PC-3 (cell line): ENCODE measurements around the gene PYROXD2. TPM values are rescaled to one million over a fixed set of nuclear protein-coding genes. Genes with fewer than 3 reads are reported as not detected.

ENCODE experiments used
- ATAC-seq: fragments of 200-7000 bp; cut with Tn5 transposase; 2 replicates; pipeline ENCODE4 v1.9.1; 2020; ENCODE audit warnings: mild to moderate bottlenecking, moderate library complexity
- BruUV-seq: library from RNA; stranded (reverse); fragments of 400-500 nt; replicated peaks from 2 replicates; lab custom pipeline; 2021; lab: Mats Ljungman, UMichigan
- CTCF ChIA-PET: fragments of 300-600 bp; sonication (Branson Sonifier 250); formaldehyde crosslinking; loops from one replicate; lab custom pipeline; 2022; ENCODE audit warnings: antibody characterized with exemption; lab: Charles Lee
- POLR2A ChIA-PET: fragments of 300-600 bp; sonication (Branson Sonifier 250); formaldehyde crosslinking; loops from one replicate; lab custom pipeline; 2022; ENCODE audit warnings: antibody characterized with exemption; ENCODE audit not compliant: unreplicated experiment; lab: Charles Lee
- DNase-seq: peaks from one replicate; pipeline ENCODE4 v3.0.0-alpha.2; 2015
- H2AFZ ChIP-seq: fragments of 300-600 bp; sonication (generic); 2 replicates; pipeline ENCODE4 v1.6.0; 2016; ENCODE audit warnings: antibody characterized with exemption, low read length
- H3F3A ChIP-seq: fragments of 300-600 bp; sonication (generic); one replicate; pipeline ENCODE4 v1.6.0; 2017; ENCODE audit warnings: antibody characterized with exemption, low read length, control low read depth, mild to moderate bottlenecking; ENCODE audit not compliant: unreplicated experiment
- H3K27ac ChIP-seq: fragments of 300-600 bp; sonication (generic); 2 replicates; pipeline ENCODE4 v1.5.1; 2016; ENCODE audit warnings: mild to moderate bottlenecking, low read length
- H3K27me3 ChIP-seq: fragments of 300-600 bp; sonication (generic); 2 replicates; pipeline ENCODE4 v1.6.1; 2016; ENCODE audit warnings: low read length, mixed read lengths
- H3K36me3 ChIP-seq: fragments of 300-600 bp; sonication (generic); 2 replicates; pipeline ENCODE4 v1.6.1; 2016; ENCODE audit warnings: low read depth, mixed run types, low read length, mixed read lengths
- H3K4me1 ChIP-seq: fragments of 300-600 bp; sonication (generic); 2 replicates; pipeline ENCODE4 v1.5.1; 2016; ENCODE audit warnings: low read length; ENCODE audit not compliant: insufficient read depth
- H3K4me2 ChIP-seq: fragments of 300-600 bp; sonication (generic); 2 replicates; pipeline ENCODE4 v1.6.0; 2016; ENCODE audit warnings: low read length
- H3K4me3 ChIP-seq: fragments of 300-600 bp; sonication (generic); 2 replicates; pipeline ENCODE4 v1.5.1; 2016; ENCODE audit warnings: mild to moderate bottlenecking, low read length, mixed read lengths
- H3K79me2 ChIP-seq: fragments of 300-600 bp; sonication (generic); 2 replicates; pipeline ENCODE4 v1.6.1; 2017; ENCODE audit warnings: low read length, mixed read lengths
- H3K9ac ChIP-seq: fragments of 300-600 bp; sonication (generic); 2 replicates; pipeline ENCODE4 v1.6.0; 2016; ENCODE audit warnings: mild to moderate bottlenecking, low read length
- H3K9me2 ChIP-seq: fragments of 300-600 bp; sonication (generic); replicated peaks from 2 replicates; pipeline ENCODE4 v1.6.1; 2016; ENCODE audit warnings: mixed run types, low read length, mixed read lengths
- H3K9me3 ChIP-seq: fragments of 300-600 bp; sonication (generic); 2 replicates; pipeline ENCODE4 v1.6.1; 2016; ENCODE audit warnings: low read length, mixed read lengths
- H4K20me1 ChIP-seq: fragments of 300-600 bp; sonication (generic); 2 replicates; pipeline ENCODE4 v1.6.1; 2016; ENCODE audit warnings: low read length, mixed read lengths
- EZH2 ChIP-seq: fragments of 300-600 bp; sonication (generic); IDR thresholded peaks from one replicate; pipeline ENCODE4 v1.6.1; 2017; ENCODE audit warnings: antibody characterized with exemption, mild to moderate bottlenecking, low read length; ENCODE audit not compliant: unreplicated experiment
- EZH2phosphoT487 ChIP-seq: fragments of 300-600 bp; sonication (generic); IDR thresholded peaks from 2 replicates; pipeline ENCODE4 v1.6.1; 2018; ENCODE audit warnings: mild to moderate bottlenecking, antibody characterized with exemption, low read length, borderline replicate concordance
- intact Hi-C: fragments of 100-400 bp; cut with micrococcal nuclease; formaldehyde crosslinking; loops from 2 replicates; pipeline ENCODE4 v1.9.0; 2023
- total RNA-seq: library from RNA; depleted of rRNA; stranded (reverse); fragments of >200 nt; gene quantifications from 2 replicates; pipeline ENCODE4 v1.2.3, GENCODE V29; 2014
- TF ChIP-seq, protein P1 (sequence below): fragments of 300-600 bp; sonication (generic); conservative IDR thresholded peaks from 2 replicates; pipeline ENCODE4 v1.5.1; 2017; ENCODE audit warnings: antibody characterized with exemption, low read depth, mild to moderate bottlenecking, low read length

Gene PYROXD2
- total RNA-seq, 1 experiment from 2014 or later: 3.1 TPM

DNA sequence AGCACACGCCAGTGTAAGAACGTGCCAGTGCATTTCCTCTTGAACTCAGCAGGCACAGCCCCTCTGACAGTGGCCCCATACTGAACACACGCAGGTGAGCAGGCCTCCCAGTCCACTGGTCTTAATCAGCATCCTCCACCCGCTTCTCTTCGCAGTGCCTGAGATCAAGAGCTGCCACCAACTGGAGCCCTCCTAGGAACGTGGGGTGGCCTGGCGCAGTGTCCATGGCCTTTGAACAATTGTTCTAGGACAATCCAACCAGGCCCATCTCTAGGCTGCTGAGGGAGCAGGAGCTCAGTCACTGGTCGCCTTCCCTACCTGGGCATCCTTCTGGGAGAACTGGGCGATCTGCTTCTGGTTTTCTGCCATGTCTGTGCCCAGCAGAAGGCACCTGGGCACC lies 15.2 kb downstream of the PYROXD2 start:
- Histone ChIP-seq H2AFZ (no peak overlapping the region), H3K36me3 (no peaks in the 10 kb centered on the region), H3K27ac (no peak overlapping the region), H3K27me3 (no peaks in the 10 kb centered on the region), H3K9me3 (no peaks in the 10 kb centered on the region), H3F3A (no peaks in the 10 kb centered on the region), H3K9ac (no peak overlapping the region), H4K20me1 (no peaks in the 10 kb centered on the region), H3K9me2 (no peaks in the 10 kb centered on the region), H3K79me2 (no peaks in the 10 kb centered on the region), H3K4me3 (no peak overlapping the region), H3K4me1 (peaks cover 18% of the 10 kb centered on the region), H3K4me2 (no peak overlapping the region)
- TF ChIP-seq EZH2phosphoT487 (no peak), EZH2 (no peak)
- TF ChIP-seq, protein P1, sequence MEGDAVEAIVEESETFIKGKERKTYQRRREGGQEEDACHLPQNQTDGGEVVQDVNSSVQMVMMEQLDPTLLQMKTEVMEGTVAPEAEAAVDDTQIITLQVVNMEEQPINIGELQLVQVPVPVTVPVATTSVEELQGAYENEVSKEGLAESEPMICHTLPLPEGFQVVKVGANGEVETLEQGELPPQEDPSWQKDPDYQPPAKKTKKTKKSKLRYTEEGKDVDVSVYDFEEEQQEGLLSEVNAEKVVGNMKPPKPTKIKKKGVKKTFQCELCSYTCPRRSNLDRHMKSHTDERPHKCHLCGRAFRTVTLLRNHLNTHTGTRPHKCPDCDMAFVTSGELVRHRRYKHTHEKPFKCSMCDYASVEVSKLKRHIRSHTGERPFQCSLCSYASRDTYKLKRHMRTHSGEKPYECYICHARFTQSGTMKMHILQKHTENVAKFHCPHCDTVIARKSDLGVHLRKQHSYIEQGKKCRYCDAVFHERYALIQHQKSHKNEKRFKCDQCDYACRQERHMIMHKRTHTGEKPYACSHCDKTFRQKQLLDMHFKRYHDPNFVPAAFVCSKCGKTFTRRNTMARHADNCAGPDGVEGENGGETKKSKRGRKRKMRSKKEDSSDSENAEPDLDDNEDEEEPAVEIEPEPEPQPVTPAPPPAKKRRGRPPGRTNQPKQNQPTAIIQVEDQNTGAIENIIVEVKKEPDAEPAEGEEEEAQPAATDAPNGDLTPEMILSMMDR: no peak
- CTCF ChIA-PET: no interaction called here
- POLR2A ChIA-PET: no interaction called here
- intact Hi-C loops: loop anchor here (5.0 to 10.0 kb wide), 2 partner anchors 67 to 135 kb away; partner anchors contain the start of gene LOXL4
- ATAC-seq: no peak
- no TSS peak for BruUV-seq
- DNase-seq: no peak

DNA sequence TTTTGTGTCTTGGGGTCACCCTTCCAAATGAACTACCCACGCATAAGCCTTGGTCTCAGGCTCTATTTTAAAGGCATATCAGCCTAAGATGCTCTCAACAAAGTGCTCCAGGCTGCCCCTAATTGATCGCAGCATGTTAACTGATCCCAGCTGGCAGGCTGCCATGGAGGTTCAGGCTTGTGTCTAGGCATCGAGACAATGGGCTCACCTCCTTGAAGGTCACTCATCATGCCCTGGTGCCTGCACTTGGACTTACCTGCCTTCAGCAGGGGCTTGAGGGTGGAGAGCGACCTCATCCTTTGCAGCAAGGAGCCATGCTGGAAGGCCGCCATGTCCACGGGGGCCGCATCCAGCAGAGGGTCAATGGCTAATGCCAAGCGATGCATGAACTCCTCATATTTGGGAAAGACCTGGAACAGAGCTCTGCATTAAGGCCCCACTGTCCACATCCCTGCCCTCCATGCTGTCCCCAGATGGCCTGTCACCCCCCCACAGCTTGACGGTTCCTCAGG lies 17.8 kb downstream of the PYROXD2 start:
- ChIA-PET POLR2A (no interaction called here), CTCF (no interaction called here)
- no peaks in the 10 kb centered on the region for H3K27me3 ChIP-seq
- no peak overlapping the region for H3K9ac ChIP-seq
- H3K9me2 ChIP-seq: no peaks in the 10 kb centered on the region
- no peaks in the 10 kb centered on the region for H3K4me1 ChIP-seq
- intact Hi-C loops: no loop called here
- H3K79me2 ChIP-seq: no peaks in the 10 kb centered on the region
- no peak overlapping the region for H3K27ac ChIP-seq
- no peaks in the 10 kb centered on the region for H3K36me3 ChIP-seq
- H3K9me3 ChIP-seq: no peaks in the 10 kb centered on the region
- DNase-seq: no peak
- no peak overlapping the region for H3K4me3 ChIP-seq
- TF ChIP-seq, protein P1: no peak
- TF ChIP-seq EZH2phosphoT487 (no peak), EZH2 (no peak)
- H4K20me1 ChIP-seq: no peaks in the 10 kb centered on the region
- no peak overlapping the region for H3K4me2 ChIP-seq
- no peaks in the 10 kb centered on the region for H3F3A ChIP-seq
- ATAC-seq: no peak
- BruUV-seq: no TSS peak
- H2AFZ ChIP-seq: no peak overlapping the region
